ENCODE data around the gene GFER. TPM values are rescaled to one million over a fixed set of nuclear protein-coding genes. Genes with fewer than 3 reads are reported as not detected.

GFER gene
- total and polyA plus RNA-seq, 2 of the 8 experiments (the other 6 are each of a cell fraction or from before 2014, with no cell fraction given): 17.7 to 37.9 TPM

DNA sequence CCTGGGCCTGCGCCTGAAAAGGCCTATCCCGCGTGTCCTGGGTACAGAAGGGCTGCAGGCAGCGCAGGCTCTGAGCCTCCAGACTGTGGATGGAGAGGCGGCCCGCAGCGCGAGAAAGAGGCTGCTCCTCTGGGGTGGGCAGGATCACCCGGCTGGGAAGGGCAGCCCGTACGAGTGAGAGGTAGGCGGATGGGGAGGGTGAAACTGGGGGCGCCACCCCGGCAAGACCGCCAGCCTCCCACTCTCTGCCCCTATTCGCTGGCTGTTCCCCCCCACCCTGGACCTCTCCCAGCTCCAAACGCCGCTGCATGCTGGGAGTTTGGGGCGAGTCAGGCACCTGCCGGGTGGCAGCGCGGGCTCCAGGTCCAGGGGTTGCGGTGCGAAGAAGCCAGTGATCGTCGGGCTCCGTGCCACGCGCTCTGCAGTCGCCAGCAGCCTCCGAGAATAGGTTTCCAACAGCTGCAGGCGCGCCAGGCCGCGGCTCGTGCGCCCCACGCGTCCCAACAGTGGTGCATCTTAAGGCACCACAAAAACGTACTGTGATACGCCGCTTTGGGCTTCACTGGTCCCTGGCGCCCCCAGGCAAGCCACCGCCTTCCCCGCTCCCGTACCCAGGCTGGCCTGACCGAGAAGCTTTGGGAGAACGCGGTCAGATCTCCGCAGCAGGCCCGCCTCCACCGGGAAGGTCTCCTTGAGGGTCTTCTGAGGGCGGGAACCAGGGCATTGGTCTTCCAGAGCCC is 3.8 kb upstream of the GFER start (continued):
- TF ChIP-seq, protein P1, sequence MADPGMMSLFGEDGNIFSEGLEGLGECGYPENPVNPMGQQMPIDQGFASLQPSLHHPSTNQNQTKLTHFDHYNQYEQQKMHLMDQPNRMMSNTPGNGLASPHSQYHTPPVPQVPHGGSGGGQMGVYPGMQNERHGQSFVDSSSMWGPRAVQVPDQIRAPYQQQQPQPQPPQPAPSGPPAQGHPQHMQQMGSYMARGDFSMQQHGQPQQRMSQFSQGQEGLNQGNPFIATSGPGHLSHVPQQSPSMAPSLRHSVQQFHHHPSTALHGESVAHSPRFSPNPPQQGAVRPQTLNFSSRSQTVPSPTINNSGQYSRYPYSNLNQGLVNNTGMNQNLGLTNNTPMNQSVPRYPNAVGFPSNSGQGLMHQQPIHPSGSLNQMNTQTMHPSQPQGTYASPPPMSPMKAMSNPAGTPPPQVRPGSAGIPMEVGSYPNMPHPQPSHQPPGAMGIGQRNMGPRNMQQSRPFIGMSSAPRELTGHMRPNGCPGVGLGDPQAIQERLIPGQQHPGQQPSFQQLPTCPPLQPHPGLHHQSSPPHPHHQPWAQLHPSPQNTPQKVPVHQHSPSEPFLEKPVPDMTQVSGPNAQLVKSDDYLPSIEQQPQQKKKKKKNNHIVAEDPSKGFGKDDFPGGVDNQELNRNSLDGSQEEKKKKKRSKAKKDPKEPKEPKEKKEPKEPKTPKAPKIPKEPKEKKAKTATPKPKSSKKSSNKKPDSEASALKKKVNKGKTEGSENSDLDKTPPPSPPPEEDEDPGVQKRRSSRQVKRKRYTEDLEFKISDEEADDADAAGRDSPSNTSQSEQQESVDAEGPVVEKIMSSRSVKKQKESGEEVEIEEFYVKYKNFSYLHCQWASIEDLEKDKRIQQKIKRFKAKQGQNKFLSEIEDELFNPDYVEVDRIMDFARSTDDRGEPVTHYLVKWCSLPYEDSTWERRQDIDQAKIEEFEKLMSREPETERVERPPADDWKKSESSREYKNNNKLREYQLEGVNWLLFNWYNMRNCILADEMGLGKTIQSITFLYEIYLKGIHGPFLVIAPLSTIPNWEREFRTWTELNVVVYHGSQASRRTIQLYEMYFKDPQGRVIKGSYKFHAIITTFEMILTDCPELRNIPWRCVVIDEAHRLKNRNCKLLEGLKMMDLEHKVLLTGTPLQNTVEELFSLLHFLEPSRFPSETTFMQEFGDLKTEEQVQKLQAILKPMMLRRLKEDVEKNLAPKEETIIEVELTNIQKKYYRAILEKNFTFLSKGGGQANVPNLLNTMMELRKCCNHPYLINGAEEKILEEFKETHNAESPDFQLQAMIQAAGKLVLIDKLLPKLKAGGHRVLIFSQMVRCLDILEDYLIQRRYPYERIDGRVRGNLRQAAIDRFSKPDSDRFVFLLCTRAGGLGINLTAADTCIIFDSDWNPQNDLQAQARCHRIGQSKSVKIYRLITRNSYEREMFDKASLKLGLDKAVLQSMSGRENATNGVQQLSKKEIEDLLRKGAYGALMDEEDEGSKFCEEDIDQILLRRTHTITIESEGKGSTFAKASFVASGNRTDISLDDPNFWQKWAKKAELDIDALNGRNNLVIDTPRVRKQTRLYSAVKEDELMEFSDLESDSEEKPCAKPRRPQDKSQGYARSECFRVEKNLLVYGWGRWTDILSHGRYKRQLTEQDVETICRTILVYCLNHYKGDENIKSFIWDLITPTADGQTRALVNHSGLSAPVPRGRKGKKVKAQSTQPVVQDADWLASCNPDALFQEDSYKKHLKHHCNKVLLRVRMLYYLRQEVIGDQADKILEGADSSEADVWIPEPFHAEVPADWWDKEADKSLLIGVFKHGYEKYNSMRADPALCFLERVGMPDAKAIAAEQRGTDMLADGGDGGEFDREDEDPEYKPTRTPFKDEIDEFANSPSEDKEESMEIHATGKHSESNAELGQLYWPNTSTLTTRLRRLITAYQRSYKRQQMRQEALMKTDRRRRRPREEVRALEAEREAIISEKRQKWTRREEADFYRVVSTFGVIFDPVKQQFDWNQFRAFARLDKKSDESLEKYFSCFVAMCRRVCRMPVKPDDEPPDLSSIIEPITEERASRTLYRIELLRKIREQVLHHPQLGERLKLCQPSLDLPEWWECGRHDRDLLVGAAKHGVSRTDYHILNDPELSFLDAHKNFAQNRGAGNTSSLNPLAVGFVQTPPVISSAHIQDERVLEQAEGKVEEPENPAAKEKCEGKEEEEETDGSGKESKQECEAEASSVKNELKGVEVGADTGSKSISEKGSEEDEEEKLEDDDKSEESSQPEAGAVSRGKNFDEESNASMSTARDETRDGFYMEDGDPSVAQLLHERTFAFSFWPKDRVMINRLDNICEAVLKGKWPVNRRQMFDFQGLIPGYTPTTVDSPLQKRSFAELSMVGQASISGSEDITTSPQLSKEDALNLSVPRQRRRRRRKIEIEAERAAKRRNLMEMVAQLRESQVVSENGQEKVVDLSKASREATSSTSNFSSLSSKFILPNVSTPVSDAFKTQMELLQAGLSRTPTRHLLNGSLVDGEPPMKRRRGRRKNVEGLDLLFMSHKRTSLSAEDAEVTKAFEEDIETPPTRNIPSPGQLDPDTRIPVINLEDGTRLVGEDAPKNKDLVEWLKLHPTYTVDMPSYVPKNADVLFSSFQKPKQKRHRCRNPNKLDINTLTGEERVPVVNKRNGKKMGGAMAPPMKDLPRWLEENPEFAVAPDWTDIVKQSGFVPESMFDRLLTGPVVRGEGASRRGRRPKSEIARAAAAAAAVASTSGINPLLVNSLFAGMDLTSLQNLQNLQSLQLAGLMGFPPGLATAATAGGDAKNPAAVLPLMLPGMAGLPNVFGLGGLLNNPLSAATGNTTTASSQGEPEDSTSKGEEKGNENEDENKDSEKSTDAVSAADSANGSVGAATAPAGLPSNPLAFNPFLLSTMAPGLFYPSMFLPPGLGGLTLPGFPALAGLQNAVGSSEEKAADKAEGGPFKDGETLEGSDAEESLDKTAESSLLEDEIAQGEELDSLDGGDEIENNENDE (IDR thresholded peaks at IDR 0.05; ENCODE audit: insufficient replicate concordance, low read length): no peak
- TF ChIP-seq FOSL1 (IDR thresholded peaks at IDR 0.05; ENCODE audit: insufficient read depth, low read depth, low read length): no peak
- no peak for TF ChIP-seq MAFK (IDR thresholded peaks at IDR 0.05; ENCODE audit: low read depth, low read length)
- no peak for TF ChIP-seq TBP (IDR thresholded peaks at IDR 0.05; ENCODE audit: low read depth, low read length)
- TF ChIP-seq CHD2 (IDR thresholded peaks at IDR 0.05; ENCODE audit: low read length): no peak
